GM12878 (cell line): ENCODE measurements around the gene GTF2F2. TPM values are rescaled to one million over a fixed set of nuclear protein-coding genes. Genes with fewer than 3 reads are reported as not detected.

Source experiments
- ATAC-seq: fragments of 200-7000 bp; cut with Tn5 transposase; 3 replicates; pipeline ENCODE4 v1.9.1; 2020; ENCODE audit warnings: mild to moderate bottlenecking, moderate library complexity
- BruUV-seq: library from RNA; stranded (reverse); fragments of 400-500 nt; replicated peaks from 2 replicates; lab custom pipeline; 2021; lab: Mats Ljungman, UMichigan
- CTCF ChIA-PET: fragments of 300-600 bp; sonication (Branson Sonifier 250); formaldehyde crosslinking; extraction: SDS; loops from one replicate; lab custom pipeline; 2021; ENCODE audit warnings: inconsistent platforms; lab: Yijun Ruan, JAX
- POLR2A ChIA-PET: fragments of 350-600 bp; formaldehyde crosslinking; extraction: SDS; loops from one replicate; lab custom pipeline; 2021; ENCODE audit warnings: inconsistent platforms; lab: Charles Lee
- RAD21 ChIA-PET: fragments of 300-600 bp; sonication (Branson Sonifier 250); formaldehyde crosslinking; loops from one replicate; lab custom pipeline; 2023; ENCODE audit warnings: antibody characterized with exemption; ENCODE audit not compliant: unreplicated experiment; lab: Charles Lee
- SMC1A ChIA-PET: fragments of 300-600 bp; sonication (Branson Sonifier 250); formaldehyde crosslinking; loops from one replicate; lab custom pipeline; 2023; ENCODE audit not compliant: unreplicated experiment, uncharacterized antibody; lab: Charles Lee
- DNase-seq: peaks from one replicate; pipeline ENCODE4 v3.0.0-alpha.2; 2011; ENCODE audit warnings: low read depth, low spot score
- FAIRE-seq: peaks from 3 replicates; lab custom pipeline; 2011; peaks lifted over from hg19 to GRCh38; lab: Jason Lieb, UNC
- H2AFZ ChIP-seq: 2 replicates; pipeline ENCODE4 v1.6.0; 2011; ENCODE audit warnings: low read depth, low read length, control low read depth; ENCODE audit not compliant: control insufficient read depth
- H3K27ac ChIP-seq: 2 replicates; pipeline ENCODE4 v1.5.1; 2011; ENCODE audit warnings: control low read depth; ENCODE audit not compliant: control insufficient read depth, insufficient read depth
- H3K27me3 ChIP-seq, 2 experiments: replicated peaks in 1 of 2; 2 replicates each; pipeline versions ENCODE4 v1.6.0 to v1.6.1; 2011; ENCODE audit warnings: low read length in 1 of 2; ENCODE audit not compliant: control insufficient read depth in 2 of 2, insufficient read depth in 2 of 2
- H3K36me3 ChIP-seq, 2 experiments: 2 replicates each; pipeline ENCODE4 v1.5.1; 2011; ENCODE audit warnings: low read length in 1 of 2; ENCODE audit not compliant: control insufficient read depth in 2 of 2, insufficient read depth in 2 of 2
- H3K4me1 ChIP-seq: 2 replicates; pipeline ENCODE4 v1.6.1; 2011; ENCODE audit warnings: mild to moderate bottlenecking, low read length, moderate library complexity, mixed read lengths; ENCODE audit not compliant: control insufficient read depth, insufficient read depth
- H3K4me2 ChIP-seq: 2 replicates; pipeline ENCODE4 v1.6.0; 2011; ENCODE audit warnings: control low read depth; ENCODE audit not compliant: control insufficient read depth, insufficient read depth
- H3K4me3 ChIP-seq: fragments of 200-600 bp; sonication (generic); 2 replicates; pipeline ENCODE4 v1.5.1; 2016
- H3K79me2 ChIP-seq: 2 replicates; pipeline ENCODE4 v1.6.0; 2011; ENCODE audit warnings: low read length; ENCODE audit not compliant: control insufficient read depth, insufficient read depth
- H3K9ac ChIP-seq: 2 replicates; pipeline ENCODE4 v1.8.0; 2011; ENCODE audit warnings: low read length, control low read depth, mixed read lengths; ENCODE audit not compliant: control insufficient read depth, insufficient read depth
- H3K9me3 ChIP-seq: replicated peaks from 3 replicates; pipeline ENCODE4 v1.5.1; 2011; ENCODE audit warnings: mild to moderate bottlenecking, low read length; ENCODE audit not compliant: control insufficient read depth, insufficient read depth
- H4K20me1 ChIP-seq: 2 replicates; pipeline ENCODE4 v1.6.0; 2011; ENCODE audit not compliant: control insufficient read depth, insufficient read depth
- BMI1 ChIP-seq: fragments of 450-650 bp; IDR thresholded peaks from 2 replicates; pipeline ENCODE4 v1.6.1; 2016; ENCODE audit warnings: mild to moderate bottlenecking, moderate library complexity, borderline replicate concordance
- CREB1 ChIP-seq: IDR thresholded peaks from 2 replicates; pipeline ENCODE4 v1.6.1; 2012; ENCODE audit warnings: low read depth, mild to moderate bottlenecking, inconsistent platforms
- EED ChIP-seq: sonication (generic); IDR thresholded peaks from 2 replicates; pipeline ENCODE4 v1.6.1; 2016; ENCODE audit warnings: antibody characterized with exemption, low read depth
- MTA2 ChIP-seq: fragments of 450-650 bp; IDR thresholded peaks from 2 replicates; pipeline ENCODE4 v1.6.1; 2016; ENCODE audit warnings: low read depth, mild to moderate bottlenecking, moderate library complexity
- NFXL1 ChIP-seq: fragments of 450-650 bp; IDR thresholded peaks from 2 replicates; pipeline ENCODE4 v1.6.1; 2017; ENCODE audit warnings: antibody characterized with exemption, mild to moderate bottlenecking, borderline replicate concordance
- RELA ChIP-seq: fragments of 450-650 bp; IDR thresholded peaks from 2 replicates; pipeline ENCODE4 v1.8.0; 2014; ENCODE audit warnings: borderline replicate concordance; ENCODE audit not compliant: partially characterized antibody
- RUNX3 ChIP-seq: IDR thresholded peaks from 2 replicates; pipeline ENCODE4 v1.6.1; 2012; ENCODE audit warnings: low read length, inconsistent platforms
- SMC3 ChIP-seq: IDR thresholded peaks from 2 replicates; pipeline ENCODE4 v1.6.1; 2011; ENCODE audit warnings: low read length, improper control_type of control experiment, borderline replicate concordance
- YY1 ChIP-seq: IDR thresholded peaks from 2 replicates; pipeline ENCODE4 v1.6.1; 2011; ENCODE audit warnings: low read depth, mild to moderate bottlenecking, low read length
- WGBS: methylation state at CpG from one replicate; pipeline ENCODE4 v1.1.6; 2016; ENCODE audit warnings: low lambda C conversion rate; ENCODE audit not compliant: insufficient replicate concordance, insufficient coverage; ENCODE audit errors: missing lambda C conversion rate; 5-methylcytosine and 5-hydroxymethylcytosine counted together
- in situ Hi-C: fragments of 300-500 bp; cut with MboI; formaldehyde crosslinking; loops from 9 replicates; pipeline ENCODE4 v1.14.3; 2018; ENCODE audit warnings: mixed read lengths
- intact Hi-C: fragments of 100-400 bp; cut with micrococcal nuclease; formaldehyde crosslinking; loops from one replicate; pipeline ENCODE4 v1.14.2; 2022; ENCODE audit not compliant: unreplicated experiment
- polyA plus RNA-seq, 11 experiments: library from polyadenylated mRNA; depleted of rRNA in 4 of 11; unstranded in 6 of 11; stranded (reverse) in 5 of 11; fragments of >200 nt; fragmentation: Nextera tagmentation in 4 of 11; fragmentation: Illumina TruSeq in 1 of 11; extraction: Ambion mirVana in 4 of 11; extraction: Trizol in 1 of 11; gene quantifications; 1 replicate in 1 of 11; 2 replicates in 10 of 11; pipeline versions ENCODE4 v1.2.1 to v1.2.3, GENCODE V29; 2011 to 2016; ENCODE audit warnings: inconsistent platforms in 2 of 11, missing spikeins in 2 of 11, low read depth in 1 of 11
- total RNA-seq, 4 experiments: library from RNA; depleted of rRNA in 3 of 4; stranded (reverse); fragments of >200 nt in 3 of 4; fragmentation: Illumina TruSeq in 1 of 4; extraction: Trizol in 1 of 4; gene quantifications; 2 replicates each; pipeline versions ENCODE4 v1.2.1 to v1.2.3, GENCODE V29; 2013 to 2021
- TF ChIP-seq, protein P1 (sequence below): fragments of 450-650 bp; IDR thresholded peaks from 2 replicates; pipeline ENCODE4 v1.6.1; 2018; ENCODE audit warnings: mild to moderate bottlenecking, low read depth, moderate library complexity; ENCODE audit not compliant: partially characterized antibody
- TF ChIP-seq, protein P2 (sequence below): fragments of 450-650 bp; IDR thresholded peaks from 2 replicates; pipeline ENCODE4 v1.6.1; 2017; ENCODE audit warnings: low read depth, mild to moderate bottlenecking, moderate library complexity
- TF ChIP-seq, protein P3 (sequence below): fragments of 450-650 bp; formaldehyde crosslinking; IDR thresholded peaks from 2 replicates; pipeline ENCODE4 v1.5.0; 2022; ENCODE audit warnings: mild to moderate bottlenecking, missing genetic modification characterization
- TF ChIP-seq, protein P4 (sequence below): IDR thresholded peaks from 2 replicates; pipeline ENCODE4 v1.6.1; 2012; ENCODE audit warnings: low read length, inconsistent platforms

GTF2F2 gene
- total and polyA plus RNA-seq, 10 of the 15 experiments (the other 5 are each of a cell fraction or from before 2014, with no cell fraction given): 14.5 to 30.8 (median 22.6) TPM

DNA sequence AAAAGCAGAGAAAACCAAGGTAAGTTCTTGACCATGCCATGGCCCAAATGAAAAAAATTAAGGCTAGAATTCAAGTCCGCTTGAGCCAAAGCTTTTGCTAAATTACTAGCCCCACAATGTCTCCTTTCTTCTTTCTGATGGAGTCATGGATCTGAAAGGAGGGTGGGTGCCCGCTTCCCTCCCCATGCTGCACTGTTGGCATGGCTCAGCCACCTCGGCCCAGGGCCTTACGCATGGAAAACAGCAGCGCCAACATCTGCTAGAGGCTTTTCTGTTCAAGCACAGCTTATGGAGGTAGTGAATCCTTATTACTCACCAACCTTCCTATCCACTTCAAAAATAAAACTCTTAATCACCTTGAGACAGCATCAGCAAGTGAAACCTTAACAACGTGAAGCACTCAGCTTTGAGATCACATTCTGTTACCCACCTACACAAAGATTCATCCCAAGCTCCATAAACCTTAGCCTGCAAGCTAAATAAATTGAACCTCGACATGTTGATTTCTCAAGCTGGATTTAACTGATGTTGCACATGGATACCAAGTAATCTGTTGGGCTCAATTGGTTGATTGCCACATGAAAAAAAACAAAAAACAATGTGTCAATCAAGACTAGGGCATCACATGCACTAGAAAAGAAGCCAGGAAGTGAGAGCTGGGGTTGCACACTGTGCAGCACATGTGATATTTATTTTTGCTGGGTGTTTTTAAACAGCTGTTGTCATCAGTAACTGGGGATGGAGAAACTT lies 177.3 kb downstream of the GTF2F2 start (continued):
- TF ChIP-seq, protein P1, sequence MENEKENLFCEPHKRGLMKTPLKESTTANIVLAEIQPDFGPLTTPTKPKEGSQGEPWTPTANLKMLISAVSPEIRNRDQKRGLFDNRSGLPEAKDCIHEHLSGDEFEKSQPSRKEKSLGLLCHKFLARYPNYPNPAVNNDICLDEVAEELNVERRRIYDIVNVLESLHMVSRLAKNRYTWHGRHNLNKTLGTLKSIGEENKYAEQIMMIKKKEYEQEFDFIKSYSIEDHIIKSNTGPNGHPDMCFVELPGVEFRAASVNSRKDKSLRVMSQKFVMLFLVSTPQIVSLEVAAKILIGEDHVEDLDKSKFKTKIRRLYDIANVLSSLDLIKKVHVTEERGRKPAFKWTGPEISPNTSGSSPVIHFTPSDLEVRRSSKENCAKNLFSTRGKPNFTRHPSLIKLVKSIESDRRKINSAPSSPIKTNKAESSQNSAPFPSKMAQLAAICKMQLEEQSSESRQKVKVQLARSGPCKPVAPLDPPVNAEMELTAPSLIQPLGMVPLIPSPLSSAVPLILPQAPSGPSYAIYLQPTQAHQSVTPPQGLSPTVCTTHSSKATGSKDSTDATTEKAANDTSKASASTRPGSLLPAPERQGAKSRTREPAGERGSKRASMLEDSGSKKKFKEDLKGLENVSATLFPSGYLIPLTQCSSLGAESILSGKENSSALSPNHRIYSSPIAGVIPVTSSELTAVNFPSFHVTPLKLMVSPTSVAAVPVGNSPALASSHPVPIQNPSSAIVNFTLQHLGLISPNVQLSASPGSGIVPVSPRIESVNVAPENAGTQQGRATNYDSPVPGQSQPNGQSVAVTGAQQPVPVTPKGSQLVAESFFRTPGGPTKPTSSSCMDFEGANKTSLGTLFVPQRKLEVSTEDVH: no peak
- TF ChIP-seq, protein P2, sequence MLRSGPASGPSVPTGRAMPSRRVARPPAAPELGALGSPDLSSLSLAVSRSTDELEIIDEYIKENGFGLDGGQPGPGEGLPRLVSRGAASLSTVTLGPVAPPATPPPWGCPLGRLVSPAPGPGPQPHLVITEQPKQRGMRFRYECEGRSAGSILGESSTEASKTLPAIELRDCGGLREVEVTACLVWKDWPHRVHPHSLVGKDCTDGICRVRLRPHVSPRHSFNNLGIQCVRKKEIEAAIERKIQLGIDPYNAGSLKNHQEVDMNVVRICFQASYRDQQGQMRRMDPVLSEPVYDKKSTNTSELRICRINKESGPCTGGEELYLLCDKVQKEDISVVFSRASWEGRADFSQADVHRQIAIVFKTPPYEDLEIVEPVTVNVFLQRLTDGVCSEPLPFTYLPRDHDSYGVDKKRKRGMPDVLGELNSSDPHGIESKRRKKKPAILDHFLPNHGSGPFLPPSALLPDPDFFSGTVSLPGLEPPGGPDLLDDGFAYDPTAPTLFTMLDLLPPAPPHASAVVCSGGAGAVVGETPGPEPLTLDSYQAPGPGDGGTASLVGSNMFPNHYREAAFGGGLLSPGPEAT: no peak
- no peak for TF ChIP-seq EED

DNA sequence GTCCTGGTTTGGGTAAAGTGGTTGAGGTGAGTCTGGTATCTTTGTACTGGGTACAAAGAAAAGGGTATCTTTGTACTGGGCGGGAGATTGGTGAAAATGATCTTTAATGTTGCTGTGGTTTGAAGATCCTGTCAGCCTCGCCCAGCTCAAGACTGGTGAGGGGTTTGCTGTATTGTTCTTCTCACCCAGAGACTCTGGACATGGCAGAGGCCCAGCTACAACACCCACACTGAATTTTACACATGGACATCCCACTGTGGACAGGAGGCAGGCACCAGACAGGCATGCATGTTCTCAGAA lies 177.8 kb downstream of the GTF2F2 start:
- intact Hi-C loops: no loop called here
- no peak overlapping the region for H3K4me2 ChIP-seq
- H2AFZ ChIP-seq: no peak overlapping the region
- no TSS peak for BruUV-seq
- H3K79me2 ChIP-seq: no peaks in the 10 kb centered on the region
- H3K4me3 ChIP-seq: no peak overlapping the region
- in situ Hi-C loops: no loop called here
- ChIA-PET SMC1A (interaction anchor here (1.0 to 1.8 kb wide), 3 partner anchors 11 to 251 kb away, joined by 3 to 9 read pairs (median 4); no protein-coding TSS in a partner anchor), CTCF (interaction anchor here (0.7 to 1.4 kb wide), 3 partner anchors 11 to 252 kb away, joined by 3 to 8 read pairs (median 4); no protein-coding TSS in a partner anchor), RAD21 (interaction anchor here (0.6 to 2.3 kb wide), 6 partner anchors 11 to 251 kb away, joined by 3 to 8 read pairs (median 4); no protein-coding TSS in a partner anchor), POLR2A (no interaction called here)
- no peaks in the 10 kb centered on the region; the same call in 1 of the 2 replicates for H3K4me1 ChIP-seq
- no peak; the same call in 2 of the 3 replicates for ATAC-seq
- H4K20me1 ChIP-seq: no peaks in the 10 kb centered on the region
- H3K27ac ChIP-seq: no peak overlapping the region
- no peak for DNase-seq
- no peaks in the 10 kb centered on the region for H3K36me3 ChIP-seq
- no peaks in the 10 kb centered on the region for H3K9me3 ChIP-seq
- no peaks in the 10 kb centered on the region for H3K27me3 ChIP-seq
- FAIRE-seq: no peak
- H3K9ac ChIP-seq: no peak overlapping the region
- 43% methylated on average over 2 of the region's 2 CpGs for WGBS
- TF ChIP-seq SMC3 (no peak), NFXL1 (no peak), CREB1 (no peak), BMI1 (no peak), YY1 (no peak), RUNX3 (no peak), RELA (no peak), MTA2 (no peak)
- TF ChIP-seq, protein P3, sequence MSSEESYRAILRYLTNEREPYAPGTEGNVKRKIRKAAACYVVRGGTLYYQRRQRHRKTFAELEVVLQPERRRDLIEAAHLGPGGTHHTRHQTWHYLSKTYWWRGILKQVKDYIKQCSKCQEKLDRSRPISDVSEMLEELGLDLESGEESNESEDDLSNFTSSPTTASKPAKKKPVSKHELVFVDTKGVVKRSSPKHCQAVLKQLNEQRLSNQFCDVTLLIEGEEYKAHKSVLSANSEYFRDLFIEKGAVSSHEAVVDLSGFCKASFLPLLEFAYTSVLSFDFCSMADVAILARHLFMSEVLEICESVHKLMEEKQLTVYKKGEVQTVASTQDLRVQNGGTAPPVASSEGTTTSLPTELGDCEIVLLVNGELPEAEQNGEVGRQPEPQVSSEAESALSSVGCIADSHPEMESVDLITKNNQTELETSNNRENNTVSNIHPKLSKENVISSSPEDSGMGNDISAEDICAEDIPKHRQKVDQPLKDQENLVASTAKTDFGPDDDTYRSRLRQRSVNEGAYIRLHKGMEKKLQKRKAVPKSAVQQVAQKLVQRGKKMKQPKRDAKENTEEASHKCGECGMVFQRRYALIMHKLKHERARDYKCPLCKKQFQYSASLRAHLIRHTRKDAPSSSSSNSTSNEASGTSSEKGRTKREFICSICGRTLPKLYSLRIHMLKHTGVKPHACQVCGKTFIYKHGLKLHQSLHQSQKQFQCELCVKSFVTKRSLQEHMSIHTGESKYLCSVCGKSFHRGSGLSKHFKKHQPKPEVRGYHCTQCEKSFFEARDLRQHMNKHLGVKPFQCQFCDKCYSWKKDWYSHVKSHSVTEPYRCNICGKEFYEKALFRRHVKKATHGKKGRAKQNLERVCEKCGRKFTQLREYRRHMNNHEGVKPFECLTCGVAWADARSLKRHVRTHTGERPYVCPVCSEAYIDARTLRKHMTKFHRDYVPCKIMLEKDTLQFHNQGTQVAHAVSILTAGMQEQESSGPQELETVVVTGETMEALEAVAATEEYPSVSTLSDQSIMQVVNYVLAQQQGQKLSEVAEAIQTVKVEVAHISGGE (CRISPR knock-in tag): no peak
- TF ChIP-seq, protein P4, sequence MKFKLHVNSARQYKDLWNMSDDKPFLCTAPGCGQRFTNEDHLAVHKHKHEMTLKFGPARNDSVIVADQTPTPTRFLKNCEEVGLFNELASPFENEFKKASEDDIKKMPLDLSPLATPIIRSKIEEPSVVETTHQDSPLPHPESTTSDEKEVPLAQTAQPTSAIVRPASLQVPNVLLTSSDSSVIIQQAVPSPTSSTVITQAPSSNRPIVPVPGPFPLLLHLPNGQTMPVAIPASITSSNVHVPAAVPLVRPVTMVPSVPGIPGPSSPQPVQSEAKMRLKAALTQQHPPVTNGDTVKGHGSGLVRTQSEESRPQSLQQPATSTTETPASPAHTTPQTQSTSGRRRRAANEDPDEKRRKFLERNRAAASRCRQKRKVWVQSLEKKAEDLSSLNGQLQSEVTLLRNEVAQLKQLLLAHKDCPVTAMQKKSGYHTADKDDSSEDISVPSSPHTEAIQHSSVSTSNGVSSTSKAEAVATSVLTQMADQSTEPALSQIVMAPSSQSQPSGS: no peak
